Immature natural killer cell (primary cell): ENCODE results near the gene PITPNM3. TPM values are rescaled to one million over a fixed set of nuclear protein-coding genes. Genes with fewer than 3 reads are reported as not detected.
"Not testable (repeated sequence)": the region's sequence is repeated elsewhere in the genome, so short reads cannot be mapped to it uniquely, and the experiment has no call there.

Source experiments
- DNase-seq, 3 donors: peaks; one replicate each; pipeline ENCODE4 v3.0.0; 2022; ENCODE audit warnings: mixed read lengths in 1 of 3
- H3K27ac Mint-ChIP-seq, 6 donors: one replicate each; pipeline ENCODE4 v1.8.0; 2020; ENCODE audit warnings: mixed read lengths in 6 of 6, mild to moderate bottlenecking in 5 of 6, inconsistent platforms in 4 of 6, moderate library complexity in 3 of 6
- H3K27me3 Mint-ChIP-seq, 3 donors: one replicate each; pipeline ENCODE4 v1.8.0; 2020 to 2021; ENCODE audit warnings: low read depth in 3 of 3, mild to moderate bottlenecking in 3 of 3, mixed read lengths in 3 of 3, moderate library complexity in 3 of 3, inconsistent platforms in 1 of 3
- H3K36me3 Mint-ChIP-seq, 3 donors: one replicate each; pipeline ENCODE4 v1.8.0; 2020; ENCODE audit warnings: mixed read lengths in 3 of 3, inconsistent platforms in 2 of 3, mild to moderate bottlenecking in 2 of 3
- H3K4me1 Mint-ChIP-seq, 2 donors: one replicate each; pipeline ENCODE4 v1.8.0; 2020; ENCODE audit warnings: inconsistent platforms in 2 of 2, mild to moderate bottlenecking in 2 of 2, mixed read lengths in 2 of 2, moderate library complexity in 1 of 2
- H3K4me3 Mint-ChIP-seq, 5 donors: one replicate each; pipeline ENCODE4 v1.8.0; 2020; ENCODE audit warnings: mild to moderate bottlenecking in 5 of 5, mixed read lengths in 5 of 5, inconsistent platforms in 3 of 5, moderate library complexity in 3 of 5
- H3K9me3 Mint-ChIP-seq, 6 donors: one replicate each; pipeline ENCODE4 v1.8.0; 2020; ENCODE audit warnings: mild to moderate bottlenecking in 6 of 6, mixed read lengths in 6 of 6, inconsistent platforms in 4 of 6, moderate library complexity in 3 of 6
- polyA plus RNA-seq, 3 donors: library from polyadenylated mRNA; unstranded; fragments of 300-500 nt; fragmentation: Illumina TruSeq; gene quantifications; one replicate each; pipeline ENCODE4 v1.2.3, GENCODE V29; 2021

The PITPNM3 gene
- polyA plus RNA-seq, 3 donors from 2014 or later = 0.02 TPM; not detected in 2

GRCh38 chr17:6588165-6588564 lies 31.8 kb upstream of the PITPNM3 start:
- Mint-ChIP-seq H3K4me1 (no peaks in the 10 kb centered on the region), H3K27ac (no peak overlapping the region)

GRCh38 chr17:6587310-6587709 lies 31.0 kb upstream of the PITPNM3 start:
- H3K27ac Mint-ChIP-seq = no peak overlapping the region
- no peaks in the 10 kb centered on the region for H3K4me1 Mint-ChIP-seq
- no peaks in the 10 kb centered on the region for H3K27me3 Mint-ChIP-seq
- H3K36me3 Mint-ChIP-seq = peaks cover 56 to 74% (median 71%) of the 10 kb centered on the region in 3 donors
- H3K9me3 Mint-ChIP-seq = no peaks in the 10 kb centered on the region
- no peak for DNase-seq
- no peak overlapping the region for H3K4me3 Mint-ChIP-seq

More at GRCh38 chr17:6588165-6588564, 31.8 kb upstream of the PITPNM3 start:
- Mint-ChIP-seq H3K4me3 (no peak overlapping the region), H3K36me3 (peaks cover 62 to 76% (median 73%) of the 10 kb centered on the region in 3 donors), H3K27me3 (peaks cover 0 to 2% (median 0%) of the 10 kb centered on the region in 3 donors), H3K9me3 (no peaks in the 10 kb centered on the region)
- DNase-seq = no peak

GRCh38 chr17:6583411-6583810 lies 27.1 kb upstream of the PITPNM3 start:
- no peaks in the 10 kb centered on the region for H3K9me3 Mint-ChIP-seq
- no peak overlapping the region for H3K4me3 Mint-ChIP-seq
- no peaks in the 10 kb centered on the region for H3K4me1 Mint-ChIP-seq
- DNase-seq = no peak
- H3K36me3 Mint-ChIP-seq = peaks cover 45 to 47% (median 46%) of the 10 kb centered on the region in 3 donors
- no peaks in the 10 kb centered on the region for H3K27me3 Mint-ChIP-seq
- H3K27ac Mint-ChIP-seq = no peak overlapping the region

- DNase-seq = no peak
- no peaks in the 10 kb centered on the region for H3K27me3 Mint-ChIP-seq
- no peaks in the 10 kb centered on the region for H3K9me3 Mint-ChIP-seq
- H3K36me3 Mint-ChIP-seq = peaks cover 37 to 41% (median 38%) of the 10 kb centered on the region in 3 donors
- H3K27ac Mint-ChIP-seq = no peak overlapping the region
- no peak overlapping the region for H3K4me3 Mint-ChIP-seq
- peaks cover 2 to 4% of the 10 kb centered on the region in 2 donors for H3K4me1 Mint-ChIP-seq
These were observed 24.3 kb upstream of the PITPNM3 start for GRCh38 chr17:6580625-6581024.

- Mint-ChIP-seq H3K27me3 (no peaks in the 10 kb centered on the region), H3K4me1 (peaks cover 13% of the 10 kb centered on the region in 2 donors), H3K36me3 (peaks cover 15 to 29% (median 18%) of the 10 kb centered on the region in 3 donors), H3K27ac (no peak overlapping the region), H3K4me3 (no peak overlapping the region), H3K9me3 (no peaks in the 10 kb centered on the region)
- no peak for DNase-seq
These were observed 22.1 kb upstream of the PITPNM3 start for GRCh38 chr17:6578491-6578890.

GRCh38 chr17:6577686-6578263 lies 21.4 kb upstream of the PITPNM3 start:
- no peak for DNase-seq
- no peaks in the 10 kb centered on the region for H3K9me3 Mint-ChIP-seq
- peaks cover 10 to 25% (median 11%) of the 10 kb centered on the region in 3 donors for H3K36me3 Mint-ChIP-seq
- peaks cover 0 to under 1% (median 0%) of the 10 kb centered on the region in 3 donors for H3K27me3 Mint-ChIP-seq
- H3K4me3 Mint-ChIP-seq = no peak overlapping the region
- peaks cover 13% of the 10 kb centered on the region in 2 donors for H3K4me1 Mint-ChIP-seq
- H3K27ac Mint-ChIP-seq = peak overlapping the region in 1 of 6 donors; percentile 2

- H3K4me1 Mint-ChIP-seq = peaks cover 16 to 18% of the 10 kb centered on the region in 2 donors
- H3K9me3 Mint-ChIP-seq = no peaks in the 10 kb centered on the region
- H3K4me3 Mint-ChIP-seq = no peak overlapping the region
- H3K36me3 Mint-ChIP-seq = peaks cover 6 to 22% (median 10%) of the 10 kb centered on the region in 3 donors
- peak overlapping the region in 1 of 6 donors; percentile 72 for H3K27ac Mint-ChIP-seq
- peaks cover 0 to 3% (median 0%) of the 10 kb centered on the region in 3 donors for H3K27me3 Mint-ChIP-seq
- no peak for DNase-seq
These were observed 19.9 kb upstream of the PITPNM3 start for GRCh38 chr17:6576038-6576785.

- H3K4me3 Mint-ChIP-seq = peak overlapping the region in 2 of 5 donors; percentile 31 to 66
- peaks cover 0 to 3% (median 0%) of the 10 kb centered on the region in 3 donors for H3K27me3 Mint-ChIP-seq
- H3K27ac Mint-ChIP-seq = peak overlapping the region in 4 of 6 donors; percentile 1 to 72 (median 16)
- no peak for DNase-seq
- no peaks in the 10 kb centered on the region for H3K9me3 Mint-ChIP-seq
- peaks cover 6 to 22% (median 10%) of the 10 kb centered on the region in 3 donors for H3K36me3 Mint-ChIP-seq
- H3K4me1 Mint-ChIP-seq = peaks cover 16 to 18% of the 10 kb centered on the region in 2 donors
These were observed 19.2 kb upstream of the PITPNM3 start for GRCh38 chr17:6575596-6575988.

GRCh38 chr17:6574687-6575595 lies 18.6 kb upstream of the PITPNM3 start:
- Mint-ChIP-seq H3K4me3 (peak overlapping the region in 4 of 5 donors; percentile 28 to 66 (median 38)), H3K27ac (peak overlapping the region in 5 of 6 donors; percentile 1 to 73 (median 25))
- DNase-seq = no peak

GRCh38 chr17:6573982-6574686 lies 17.8 kb upstream of the PITPNM3 start:
- Mint-ChIP-seq H3K9me3 (no peaks in the 10 kb centered on the region), H3K27me3 (peaks cover 0 to 3% (median 2%) of the 10 kb centered on the region in 3 donors), H3K4me1 (peaks cover 16 to 18% of the 10 kb centered on the region in 2 donors), H3K4me3 (no peak overlapping the region), H3K27ac (no peak overlapping the region), H3K36me3 (peaks cover 6 to 21% (median 10%) of the 10 kb centered on the region in 3 donors)
- no peak for DNase-seq

More at GRCh38 chr17:6574687-6575595, 18.6 kb upstream of the PITPNM3 start:
- H3K4me1 Mint-ChIP-seq = peaks cover 16 to 18% of the 10 kb centered on the region in 2 donors
- H3K36me3 Mint-ChIP-seq = peaks cover 6 to 22% (median 10%) of the 10 kb centered on the region in 3 donors
- H3K27me3 Mint-ChIP-seq = peaks cover 0 to 3% (median 0%) of the 10 kb centered on the region in 3 donors
- H3K9me3 Mint-ChIP-seq = no peaks in the 10 kb centered on the region

GRCh38 chr17:6573495-6573894 lies 17.1 kb upstream of the PITPNM3 start:
- H3K4me1 Mint-ChIP-seq = peaks cover 16 to 18% of the 10 kb centered on the region in 2 donors
- not testable (repeated sequence) for H3K27me3 Mint-ChIP-seq, H3K27ac Mint-ChIP-seq, H3K4me3 Mint-ChIP-seq, DNase-seq, H3K9me3 Mint-ChIP-seq
- peaks cover 6 to 14% (median 10%) of the 10 kb centered on the region in 3 donors for H3K36me3 Mint-ChIP-seq

GRCh38 chr17:6572972-6573370 lies 16.6 kb upstream of the PITPNM3 start:
- Mint-ChIP-seq H3K9me3 (no peaks in the 10 kb centered on the region), H3K4me1 (peaks cover 16 to 18% of the 10 kb centered on the region in 2 donors), H3K27ac (no peak overlapping the region), H3K27me3 (peaks cover 0 to 3% (median 2%) of the 10 kb centered on the region in 3 donors), H3K4me3 (no peak overlapping the region), H3K36me3 (peaks cover 5 to 9% (median 8%) of the 10 kb centered on the region in 3 donors)
- no peak for DNase-seq

GRCh38 chr17:6571452-6571781 lies 15.1 kb upstream of the PITPNM3 start:
- Mint-ChIP-seq H3K27ac (no peak overlapping the region), H3K4me1 (peaks cover 16 to 18% of the 10 kb centered on the region in 2 donors), H3K9me3 (no peaks in the 10 kb centered on the region), H3K27me3 (peaks cover 0 to 3% (median 2%) of the 10 kb centered on the region in 3 donors), H3K36me3 (no peaks in the 10 kb centered on the region), H3K4me3 (no peak overlapping the region)
- no peak for DNase-seq
